ENCODE measurements around the gene SDK1.

- TF ChIP-seq CTCF (IDR thresholded peaks at IDR 0.05): no peak
- no peak for TF ChIP-seq POLR2AphosphoS5 (IDR thresholded peaks at IDR 0.05)
- no peak for TF ChIP-seq EP300 (IDR thresholded peaks at IDR 0.05)
- no peak for TF ChIP-seq POLR2A (IDR thresholded peaks at IDR 0.05)
Observed at GRCh38 chr7:4040109-4040928, 739.3 kb downstream of the SDK1 start.
